Measurements from ENCODE around the gene FFAR2. TPM values are rescaled to one million over a fixed set of nuclear protein-coding genes. Genes with fewer than 3 reads are reported as not detected.
A peak's percentile ranks its signal among the peaks of the same experiment; 100 is the strongest.
"Not testable (repeated sequence)": the region's sequence is repeated elsewhere in the genome, so short reads cannot be mapped to it uniquely, and the experiment has no call there.

FFAR2 gene
- total and polyA plus RNA-seq, 11 donors = 0.12 to 3.4 (median 0.38) TPM; not detected in 2

DNA sequence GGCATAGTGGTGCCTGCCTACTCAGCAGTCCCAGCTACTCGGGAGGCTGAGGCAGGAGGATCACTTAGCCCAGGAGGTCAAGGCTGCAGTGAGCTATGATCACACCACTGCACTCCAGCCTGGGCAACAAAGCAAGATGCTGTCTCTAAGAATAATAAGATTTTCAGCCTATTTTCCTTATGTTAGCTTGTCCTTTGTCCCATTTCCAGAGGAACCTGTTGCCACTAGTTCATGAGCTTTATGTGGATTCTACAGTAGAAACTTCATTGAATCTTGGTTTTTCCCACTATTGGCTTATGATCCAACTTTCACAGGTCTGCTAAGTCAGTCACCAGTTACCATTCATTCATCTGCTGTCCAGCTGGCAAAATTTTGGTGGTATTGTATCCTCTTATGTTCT is 18.2 kb downstream of the FFAR2 start:
- Histone ChIP-seq H3K27me3 (no peaks in the 10 kb centered on the region), H3K36me3 (no peaks in the 10 kb centered on the region), H3K27ac (no peak overlapping the region), H3K4me3 (no peak overlapping the region), H3K4me1 (peaks cover 0 to 33% (median 8%) of the 10 kb centered on the region in 12 donors), H3K9me3 (no peaks in the 10 kb centered on the region)
- ATAC-seq (no peak), DNase-seq (no peak)
- TF ChIP-seq, protein P1, sequence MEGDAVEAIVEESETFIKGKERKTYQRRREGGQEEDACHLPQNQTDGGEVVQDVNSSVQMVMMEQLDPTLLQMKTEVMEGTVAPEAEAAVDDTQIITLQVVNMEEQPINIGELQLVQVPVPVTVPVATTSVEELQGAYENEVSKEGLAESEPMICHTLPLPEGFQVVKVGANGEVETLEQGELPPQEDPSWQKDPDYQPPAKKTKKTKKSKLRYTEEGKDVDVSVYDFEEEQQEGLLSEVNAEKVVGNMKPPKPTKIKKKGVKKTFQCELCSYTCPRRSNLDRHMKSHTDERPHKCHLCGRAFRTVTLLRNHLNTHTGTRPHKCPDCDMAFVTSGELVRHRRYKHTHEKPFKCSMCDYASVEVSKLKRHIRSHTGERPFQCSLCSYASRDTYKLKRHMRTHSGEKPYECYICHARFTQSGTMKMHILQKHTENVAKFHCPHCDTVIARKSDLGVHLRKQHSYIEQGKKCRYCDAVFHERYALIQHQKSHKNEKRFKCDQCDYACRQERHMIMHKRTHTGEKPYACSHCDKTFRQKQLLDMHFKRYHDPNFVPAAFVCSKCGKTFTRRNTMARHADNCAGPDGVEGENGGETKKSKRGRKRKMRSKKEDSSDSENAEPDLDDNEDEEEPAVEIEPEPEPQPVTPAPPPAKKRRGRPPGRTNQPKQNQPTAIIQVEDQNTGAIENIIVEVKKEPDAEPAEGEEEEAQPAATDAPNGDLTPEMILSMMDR (IDR thresholded peaks at IDR 0.05) = no peak
- no peak for TF ChIP-seq POLR2A (IDR thresholded peaks at IDR 0.05)
- 93 to 100% (median 95%) methylated on average over 1 of the region's 1 CpG for WGBS, 4 donors
- intact Hi-C loops (cut with DNase I) = loop anchor here in 2 of 10 donors (5.0 kb wide), 2 partner anchors 44 to 114 kb away; no protein-coding TSS in a partner anchor

DNA sequence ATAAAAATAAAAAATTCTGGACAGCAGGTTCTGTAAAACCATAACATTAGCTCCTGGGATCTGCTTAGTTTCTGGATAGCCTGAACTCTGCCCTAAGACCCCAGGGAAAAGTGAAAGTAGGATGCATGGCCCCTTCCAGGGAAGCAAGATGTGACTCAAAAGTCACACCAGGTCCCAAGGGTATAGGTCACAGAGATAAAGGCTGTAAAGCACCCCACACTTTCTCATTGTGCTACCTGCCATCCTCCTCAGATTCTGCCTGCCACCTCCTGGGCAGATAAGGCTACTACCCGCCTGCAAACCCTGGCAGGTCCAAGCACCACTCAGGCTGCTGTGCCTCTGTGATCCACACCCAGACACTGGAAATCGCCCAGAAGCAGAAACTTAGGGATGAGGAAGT is 20.6 kb downstream of the FFAR2 start:
- H3K27ac ChIP-seq = no peak overlapping the region
- intact Hi-C loops (cut with DNase I) = loop anchor here (1.0 to 5.0 kb wide), 5 partner anchors 46 to 116 kb away; no protein-coding TSS in a partner anchor
- DNase-seq = peak in 4 of 5 donors; percentile 50 to 73 (median 56)
- H3K36me3 ChIP-seq = no peaks in the 10 kb centered on the region
- no peaks in the 10 kb centered on the region for H3K9me3 ChIP-seq
- H3K4me3 ChIP-seq = no peak overlapping the region
- no peak for TF ChIP-seq POLR2A (IDR thresholded peaks at IDR 0.05)
- TF ChIP-seq, protein P1 (IDR thresholded peaks at IDR 0.05) = peak; percentile 55 to 72 (median 60)
- no peaks in the 10 kb centered on the region for H3K27me3 ChIP-seq
- H3K4me1 ChIP-seq = peaks cover 0 to 9% (median 0%) of the 10 kb centered on the region in 12 donors
- 16 to 31% (median 28%) methylated on average over 2 of the region's 2 CpGs for WGBS, 4 donors
- ATAC-seq = peak; percentile 88 to 92 (median 90)

DNA sequence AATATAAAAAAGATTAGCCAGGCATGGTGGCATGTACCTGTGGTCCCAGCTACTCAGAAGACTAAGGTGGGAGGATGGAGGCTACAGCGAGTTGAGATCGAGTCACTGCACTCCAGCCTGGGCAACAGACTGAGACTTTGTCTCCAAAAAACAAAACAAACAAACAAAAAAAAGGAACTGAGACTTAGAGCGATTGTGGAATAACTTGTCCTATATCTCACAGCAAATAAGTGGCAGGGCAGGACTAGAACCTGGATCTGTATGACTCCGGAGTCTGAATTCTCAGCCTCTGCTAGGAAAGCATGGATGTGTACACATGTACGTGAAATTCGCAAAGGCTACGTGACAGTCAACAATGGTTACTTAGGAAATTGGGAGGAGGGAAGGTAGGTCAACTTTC is 22.1 kb downstream of the FFAR2 start:
- TF ChIP-seq, protein P1 (IDR thresholded peaks at IDR 0.05) = no peak
- TF ChIP-seq POLR2A (IDR thresholded peaks at IDR 0.05) = no peak
- Histone ChIP-seq H3K36me3 (no peaks in the 10 kb centered on the region), H3K4me1 (peaks cover 0 to 7% (median 0%) of the 10 kb centered on the region in 12 donors), H3K27me3 (no peaks in the 10 kb centered on the region), H3K4me3 (no peak overlapping the region), H3K27ac (no peak overlapping the region), H3K9me3 (no peaks in the 10 kb centered on the region)
- DNase-seq = no peak
- intact Hi-C loops (cut with DNase I) = no loop called here
- ATAC-seq = no peak
- 86 to 90% (median 89%) methylated on average over 7 of the region's 7 CpGs for WGBS, 4 donors

DNA sequence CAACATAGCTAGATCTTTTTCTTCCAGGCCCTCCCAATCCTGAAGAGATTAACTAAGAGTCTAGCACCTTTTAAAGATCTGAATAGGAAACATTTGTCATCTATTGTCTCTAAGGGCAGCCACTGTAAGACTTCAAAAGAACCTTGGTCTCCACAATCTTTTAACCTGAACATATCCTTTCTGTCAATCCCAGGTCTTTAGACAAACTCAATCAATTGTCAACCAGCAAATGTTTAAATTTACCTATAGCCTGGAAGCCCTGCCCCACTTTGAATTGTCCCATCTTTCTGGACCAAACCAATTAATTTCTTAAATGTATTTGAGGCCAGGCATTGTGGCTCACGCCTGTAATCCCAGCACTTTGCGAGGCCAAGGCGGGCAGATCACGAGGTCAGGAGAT is 23.0 kb downstream of the FFAR2 start:
- H3K27me3 ChIP-seq; ATAC-seq; H3K9me3 ChIP-seq; DNase-seq; H3K36me3 ChIP-seq; intact Hi-C loops (cut with DNase I); H3K4me3 ChIP-seq; H3K27ac ChIP-seq; H3K4me1 ChIP-seq: not testable (repeated sequence)
- WGBS, 4 donors = 95 to 99% (median 96%) methylated on average over 4 of the region's 4 CpGs

DNA sequence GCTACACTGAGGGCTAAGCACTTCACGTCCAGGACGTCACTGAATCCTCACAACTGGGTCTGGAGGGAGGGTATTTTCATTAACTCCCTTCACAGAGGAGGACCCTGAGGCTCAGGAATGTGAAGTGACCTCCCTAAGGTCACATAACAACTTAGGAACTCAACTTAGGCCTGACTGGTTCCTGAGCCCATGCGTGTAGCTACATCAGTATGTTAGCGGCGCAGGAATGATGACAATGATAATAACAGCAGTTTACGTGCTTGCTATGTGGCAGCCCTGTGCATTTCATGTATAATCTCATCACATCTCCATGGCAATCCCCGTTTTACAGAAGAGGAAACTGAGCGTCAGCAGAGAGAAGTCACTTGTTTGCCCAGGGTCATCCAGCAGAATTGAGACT is 23.9 kb downstream of the FFAR2 start:
- intact Hi-C loops (cut with DNase I) = no loop called here
- 86 to 89% (median 88%) methylated on average over 8 of the region's 8 CpGs for WGBS, 4 donors
- Histone ChIP-seq H3K36me3 (no peaks in the 10 kb centered on the region), H3K9me3 (no peaks in the 10 kb centered on the region), H3K27ac (no peak overlapping the region), H3K4me1 (peaks cover 0 to 7% (median 0%) of the 10 kb centered on the region in 12 donors), H3K4me3 (no peak overlapping the region), H3K27me3 (no peaks in the 10 kb centered on the region)
- TF ChIP-seq POLR2A (IDR thresholded peaks at IDR 0.05) = no peak
- TF ChIP-seq, protein P1 (IDR thresholded peaks at IDR 0.05) = no peak
- no peak for ATAC-seq
- DNase-seq = no peak
